ENCODE measurements around the gene CCDC27.

Gene CCDC27

GRCh38 chr1:3712573-3713535 lies 39.4 kb upstream of the CCDC27 start:
- no peak overlapping the region for H3K4me3 ChIP-seq (ENCODE audit: low read depth, low read length)
- DNase-seq (ENCODE audit: low read depth): no peak
- TF ChIP-seq CTCF (IDR thresholded peaks at IDR 0.05; ENCODE audit: low read depth, low read length, missing control alignments): no peak

- no peak overlapping the region for H3K4me3 ChIP-seq (ENCODE audit: low read depth, low read length)
- DNase-seq (ENCODE audit: low read depth): no peak
- no peak for TF ChIP-seq CTCF (IDR thresholded peaks at IDR 0.05; ENCODE audit: low read depth, low read length, missing control alignments)
Measured at GRCh38 chr1:3713840-3714239, 38.4 kb upstream of the CCDC27 start.

GRCh38 chr1:3714284-3714741 lies 37.9 kb upstream of the CCDC27 start:
- no peak overlapping the region for H3K4me3 ChIP-seq (ENCODE audit: low read depth, low read length)
- no peak for TF ChIP-seq CTCF (IDR thresholded peaks at IDR 0.05; ENCODE audit: low read depth, low read length, missing control alignments)

GRCh38 chr1:3714814-3715213 lies 37.4 kb upstream of the CCDC27 start:
- H3K4me3 ChIP-seq (ENCODE audit: low read depth, low read length): no peak overlapping the region
- TF ChIP-seq CTCF (IDR thresholded peaks at IDR 0.05; ENCODE audit: low read depth, low read length, missing control alignments): no peak
- DNase-seq (ENCODE audit: low read depth): no peak

More at GRCh38 chr1:3714284-3714741, 37.9 kb upstream of the CCDC27 start:
- DNase-seq (ENCODE audit: low read depth): no peak

- DNase-seq (ENCODE audit: low read depth): no peak
- TF ChIP-seq CTCF (IDR thresholded peaks at IDR 0.05; ENCODE audit: low read depth, low read length, missing control alignments): no peak
Measured at GRCh38 chr1:3716351-3716750, 35.9 kb upstream of the CCDC27 start.

GRCh38 chr1:3717041-3717714 lies 35.1 kb upstream of the CCDC27 start:
- TF ChIP-seq CTCF (IDR thresholded peaks at IDR 0.05; ENCODE audit: low read depth, low read length, missing control alignments): no peak
- no peak overlapping the region for H3K4me3 ChIP-seq (ENCODE audit: low read depth, low read length)
- DNase-seq (ENCODE audit: low read depth): no peak

More at GRCh38 chr1:3716351-3716750, 35.9 kb upstream of the CCDC27 start:
- no peak overlapping the region for H3K4me3 ChIP-seq (ENCODE audit: low read depth, low read length)

All from GM12864 (cell line).